H1 (cell line): ENCODE measurements around the gene NPBWR2.

Experiments used
- ASH2L ChIP-seq: fragments of 200-600, 300-600 bp; sonication (generic); IDR thresholded peaks from one replicate; pipeline ENCODE4 v1.7.1; 2017; ENCODE audit warnings: low read length
- EZH2 ChIP-seq: fragments of 200-600 bp; sonication (generic); IDR thresholded peaks from 2 replicates; pipeline ENCODE4 v1.7.1; 2012; ENCODE audit warnings: low read depth, mild to moderate bottlenecking, moderate library complexity, low read length, inconsistent platforms; ENCODE audit not compliant: severe bottlenecking
- KDM1A ChIP-seq: fragments of 200-600, 300-600 bp; sonication (generic); IDR thresholded peaks from 2 replicates; pipeline ENCODE4 v1.7.1; 2016; ENCODE audit warnings: mild to moderate bottlenecking, low read length, borderline replicate concordance
- SP1 ChIP-seq: IDR thresholded peaks from 2 replicates; pipeline ENCODE4 v1.6.1; 2011; ENCODE audit warnings: low read depth, low read length
- YY1 ChIP-seq: IDR thresholded peaks from 2 replicates; pipeline ENCODE4 v1.6.1; 2011; ENCODE audit warnings: low read depth, mild to moderate bottlenecking, low read length
- TF ChIP-seq, protein P1 (sequence below), 3 experiments: IDR thresholded peaks; 1 replicate in 2 of 3; 2 replicates in 1 of 3; pipeline versions ENCODE4 v1.5.1 to v1.6.1; 2011; ENCODE audit warnings: low read length in 3 of 3, mild to moderate bottlenecking in 3 of 3, inconsistent platforms in 2 of 3, low read depth in 1 of 3, moderate library complexity in 1 of 3; ENCODE audit not compliant: insufficient read depth in 1 of 3; ENCODE audit errors: control extremely low read depth in 1 of 3
- TF ChIP-seq, protein P2 (sequence below): IDR thresholded peaks from 2 replicates; pipeline ENCODE4 v1.6.1; 2011; ENCODE audit warnings: low read length, improper control_type of control experiment

DNA sequence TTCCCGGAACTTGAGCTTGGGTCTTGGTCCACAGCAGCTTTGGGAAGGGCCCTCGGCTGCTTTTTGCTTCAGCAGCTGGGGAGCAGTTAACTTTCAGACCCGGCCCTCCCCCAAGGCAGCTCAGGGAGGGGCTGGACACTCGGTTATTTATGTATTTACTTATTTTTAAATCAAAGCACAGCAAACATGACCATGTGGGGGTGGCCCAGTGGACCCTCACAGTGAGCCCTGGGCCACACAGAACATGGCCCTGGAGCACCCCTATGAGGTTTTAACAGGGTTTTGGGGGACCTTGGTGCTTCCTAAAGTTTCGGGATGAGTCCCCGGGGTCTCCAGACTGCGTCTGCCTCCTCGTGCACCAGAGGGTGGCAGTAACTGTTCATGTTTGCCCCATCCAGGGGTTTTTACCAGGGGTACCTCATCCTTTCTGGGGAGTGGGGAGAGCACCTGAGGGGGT is 26.6 kb upstream of the NPBWR2 start:
- TF ChIP-seq, protein P1, sequence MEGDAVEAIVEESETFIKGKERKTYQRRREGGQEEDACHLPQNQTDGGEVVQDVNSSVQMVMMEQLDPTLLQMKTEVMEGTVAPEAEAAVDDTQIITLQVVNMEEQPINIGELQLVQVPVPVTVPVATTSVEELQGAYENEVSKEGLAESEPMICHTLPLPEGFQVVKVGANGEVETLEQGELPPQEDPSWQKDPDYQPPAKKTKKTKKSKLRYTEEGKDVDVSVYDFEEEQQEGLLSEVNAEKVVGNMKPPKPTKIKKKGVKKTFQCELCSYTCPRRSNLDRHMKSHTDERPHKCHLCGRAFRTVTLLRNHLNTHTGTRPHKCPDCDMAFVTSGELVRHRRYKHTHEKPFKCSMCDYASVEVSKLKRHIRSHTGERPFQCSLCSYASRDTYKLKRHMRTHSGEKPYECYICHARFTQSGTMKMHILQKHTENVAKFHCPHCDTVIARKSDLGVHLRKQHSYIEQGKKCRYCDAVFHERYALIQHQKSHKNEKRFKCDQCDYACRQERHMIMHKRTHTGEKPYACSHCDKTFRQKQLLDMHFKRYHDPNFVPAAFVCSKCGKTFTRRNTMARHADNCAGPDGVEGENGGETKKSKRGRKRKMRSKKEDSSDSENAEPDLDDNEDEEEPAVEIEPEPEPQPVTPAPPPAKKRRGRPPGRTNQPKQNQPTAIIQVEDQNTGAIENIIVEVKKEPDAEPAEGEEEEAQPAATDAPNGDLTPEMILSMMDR (IDR thresholded peaks at IDR 0.05; ENCODE audit: control extremely low read depth in 1 of 3, insufficient read depth in 1 of 3, low read depth in 1 of 3, low read length in 3 of 3) = peak; percentile 60 to 75 (median 62)
- TF ChIP-seq KDM1A (no peak), YY1 (no peak), EZH2 (no peak), SP1 (no peak), ASH2L (no peak)
- TF ChIP-seq, protein P2, sequence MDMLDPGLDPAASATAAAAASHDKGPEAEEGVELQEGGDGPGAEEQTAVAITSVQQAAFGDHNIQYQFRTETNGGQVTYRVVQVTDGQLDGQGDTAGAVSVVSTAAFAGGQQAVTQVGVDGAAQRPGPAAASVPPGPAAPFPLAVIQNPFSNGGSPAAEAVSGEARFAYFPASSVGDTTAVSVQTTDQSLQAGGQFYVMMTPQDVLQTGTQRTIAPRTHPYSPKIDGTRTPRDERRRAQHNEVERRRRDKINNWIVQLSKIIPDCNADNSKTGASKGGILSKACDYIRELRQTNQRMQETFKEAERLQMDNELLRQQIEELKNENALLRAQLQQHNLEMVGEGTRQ = no peak
